ENCODE measurements around the gene KLLN.
A peak's percentile ranks its signal among the peaks of the same experiment; 100 is the strongest.

KLLN gene

GRCh38 chr10:87826653-87827052 is 36.7 kb downstream of the KLLN start:
- no peak for DNase-seq (ENCODE audit: low read depth)
- H3K4me3 ChIP-seq (ENCODE audit: control insufficient read depth, low read depth, low read length): no peak overlapping the region
- TF ChIP-seq, protein P1, sequence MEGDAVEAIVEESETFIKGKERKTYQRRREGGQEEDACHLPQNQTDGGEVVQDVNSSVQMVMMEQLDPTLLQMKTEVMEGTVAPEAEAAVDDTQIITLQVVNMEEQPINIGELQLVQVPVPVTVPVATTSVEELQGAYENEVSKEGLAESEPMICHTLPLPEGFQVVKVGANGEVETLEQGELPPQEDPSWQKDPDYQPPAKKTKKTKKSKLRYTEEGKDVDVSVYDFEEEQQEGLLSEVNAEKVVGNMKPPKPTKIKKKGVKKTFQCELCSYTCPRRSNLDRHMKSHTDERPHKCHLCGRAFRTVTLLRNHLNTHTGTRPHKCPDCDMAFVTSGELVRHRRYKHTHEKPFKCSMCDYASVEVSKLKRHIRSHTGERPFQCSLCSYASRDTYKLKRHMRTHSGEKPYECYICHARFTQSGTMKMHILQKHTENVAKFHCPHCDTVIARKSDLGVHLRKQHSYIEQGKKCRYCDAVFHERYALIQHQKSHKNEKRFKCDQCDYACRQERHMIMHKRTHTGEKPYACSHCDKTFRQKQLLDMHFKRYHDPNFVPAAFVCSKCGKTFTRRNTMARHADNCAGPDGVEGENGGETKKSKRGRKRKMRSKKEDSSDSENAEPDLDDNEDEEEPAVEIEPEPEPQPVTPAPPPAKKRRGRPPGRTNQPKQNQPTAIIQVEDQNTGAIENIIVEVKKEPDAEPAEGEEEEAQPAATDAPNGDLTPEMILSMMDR (IDR thresholded peaks at IDR 0.05; ENCODE audit: control insufficient read depth, insufficient read depth, low read depth, low read length, missing control alignments): no peak

DNA sequence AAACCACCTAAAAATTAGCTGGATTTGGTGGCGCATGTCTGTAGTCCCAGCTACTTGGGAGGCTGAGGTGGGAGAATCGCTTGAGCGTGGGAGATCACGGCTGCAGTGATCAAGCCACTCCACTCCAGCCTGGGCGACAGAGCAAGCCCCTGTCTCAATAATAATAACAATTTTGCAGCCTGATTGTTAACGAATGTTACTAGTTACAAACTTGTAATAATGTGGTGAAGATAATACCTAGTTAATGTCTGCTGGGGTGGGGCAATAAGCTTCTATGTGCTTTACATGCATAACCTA is 44.1 kb downstream of the KLLN start:
- no peak overlapping the region for H3K4me3 ChIP-seq (ENCODE audit: control insufficient read depth, low read depth, low read length)
- TF ChIP-seq, protein P1 (IDR thresholded peaks at IDR 0.05; ENCODE audit: control insufficient read depth, insufficient read depth, low read depth, low read length, missing control alignments): no peak
- DNase-seq (ENCODE audit: low read depth): no peak

GRCh38 chr10:87818505-87819288 is 44.6 kb downstream of the KLLN start:
- peak overlapping the region; percentile 76 for H3K4me3 ChIP-seq (ENCODE audit: control insufficient read depth, low read depth, low read length)
- TF ChIP-seq, protein P1 (IDR thresholded peaks at IDR 0.05; ENCODE audit: control insufficient read depth, insufficient read depth, low read depth, low read length, missing control alignments): no peak
- DNase-seq (ENCODE audit: low read depth): no peak

DNA sequence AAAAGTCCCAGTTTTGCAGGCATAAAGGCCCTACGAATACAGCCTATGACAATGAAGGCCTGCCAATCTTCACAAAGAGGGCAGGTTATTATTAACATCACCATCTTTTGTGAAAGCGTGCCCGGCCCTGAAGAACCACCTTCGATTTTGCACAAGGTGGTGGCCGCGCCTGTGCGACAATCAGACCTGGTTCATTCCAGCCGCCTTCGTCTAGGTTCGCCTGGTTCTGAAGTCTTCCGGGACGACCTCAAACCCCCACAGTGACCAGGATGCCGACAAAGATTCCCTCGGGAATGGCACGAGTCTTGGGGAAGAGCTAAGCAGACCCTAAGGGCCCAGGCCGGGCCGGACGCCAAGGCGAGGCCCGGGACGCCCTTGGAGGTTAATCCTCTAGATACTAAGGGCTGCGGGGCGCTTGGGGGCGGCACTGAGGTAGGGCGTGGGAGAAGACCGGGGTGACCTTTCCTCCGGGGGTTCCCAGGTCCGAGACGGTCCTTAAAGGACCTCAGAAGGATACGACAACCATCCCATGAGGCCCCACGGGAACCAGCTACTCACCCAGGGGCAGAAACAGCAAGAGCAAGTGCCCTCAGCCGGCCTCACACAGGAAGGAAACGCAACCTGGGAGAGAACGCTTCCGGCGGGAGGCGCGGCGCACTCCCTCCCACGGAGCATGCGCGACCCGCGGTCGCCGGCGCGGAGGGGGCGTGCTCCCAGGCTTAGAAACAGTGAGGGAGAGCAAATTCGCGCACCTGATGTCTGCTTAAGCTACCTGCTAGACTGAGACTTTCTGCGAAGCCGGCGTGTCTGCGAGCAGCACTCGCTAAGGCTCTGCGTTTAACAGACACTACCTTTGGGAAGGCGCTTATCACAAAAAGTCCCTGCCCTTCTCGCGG is 45.5 kb downstream of the KLLN start, which contains the start of gene ATAD1:
ATAD1 (minus strand) TSS at position 618 of the 896 bp plus-strand sequence. CDS start 3,627 bp downstream, outside the sequence.
- peak within 1 kb of the TSS; percentile 76 for H3K4me3 ChIP-seq (ENCODE audit: control insufficient read depth, low read depth, low read length)
- peak; percentile 43 for DNase-seq (ENCODE audit: low read depth)
- TF ChIP-seq, protein P1 (IDR thresholded peaks at IDR 0.05; ENCODE audit: control insufficient read depth, insufficient read depth, low read depth, low read length, missing control alignments): peak; percentile 29

DNA sequence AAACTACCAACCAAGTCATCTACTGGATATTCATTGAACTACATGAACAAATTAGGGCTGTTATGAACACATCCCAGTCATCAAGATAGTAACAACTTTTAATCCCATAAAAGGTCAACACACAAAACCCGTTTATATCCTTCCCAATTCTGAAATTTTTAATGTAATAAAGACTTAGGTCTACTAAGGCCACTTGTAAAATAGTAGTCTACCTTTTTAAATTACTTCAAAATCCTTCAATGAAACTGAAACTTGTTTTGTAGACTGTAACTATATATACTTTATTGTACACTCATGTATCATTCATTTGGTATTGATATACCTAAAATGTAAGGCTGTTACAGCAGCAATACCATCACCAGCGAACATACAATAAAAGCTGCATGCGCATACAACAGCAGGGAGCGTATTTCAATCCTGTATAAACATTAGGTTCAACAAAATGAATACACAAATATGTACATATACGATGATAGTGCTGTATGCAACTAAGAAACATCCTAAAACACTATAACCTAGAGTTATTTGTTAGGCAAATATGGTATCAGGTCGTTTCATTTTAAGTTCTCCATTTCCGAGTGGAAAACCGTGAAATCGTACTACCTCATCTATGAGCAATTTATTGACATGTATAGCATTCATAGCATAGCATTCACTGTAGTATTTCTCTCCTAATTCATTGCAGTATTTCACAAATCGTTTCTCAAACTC is 46.3 kb downstream of the KLLN start:
- H3K4me3 ChIP-seq (ENCODE audit: control insufficient read depth, low read depth, low read length): peak overlapping the region; percentile 76
- no peak for DNase-seq (ENCODE audit: low read depth)
- TF ChIP-seq, protein P1 (IDR thresholded peaks at IDR 0.05; ENCODE audit: control insufficient read depth, insufficient read depth, low read depth, low read length, missing control alignments): no peak

GRCh38 chr10:87816163-87816897 is 47.0 kb downstream of the KLLN start:
- TF ChIP-seq, protein P1 (IDR thresholded peaks at IDR 0.05; ENCODE audit: control insufficient read depth, insufficient read depth, low read depth, low read length, missing control alignments): peak; percentile 5
- no peak overlapping the region for H3K4me3 ChIP-seq (ENCODE audit: control insufficient read depth, low read depth, low read length)
- no peak for DNase-seq (ENCODE audit: low read depth)

Measured in AG09309 (cell line).